Endothelial cell of umbilical vein (primary cell): ENCODE data around the gene FGF22. TPM values are rescaled to one million over a fixed set of nuclear protein-coding genes. Genes with fewer than 3 reads are reported as not detected.

ENCODE experiments used
- BruUV-seq: library from RNA; stranded (reverse); fragments of 400-500 nt; replicated peaks from 2 replicates; lab custom pipeline; 2021; lab: Mats Ljungman, UMichigan
- CTCF ChIA-PET: fragments of 300-600, 350-600 bp; sonication (Branson Sonifier 250); formaldehyde crosslinking; loops from one replicate; lab custom pipeline; 2021; ENCODE audit warnings: antibody characterized with exemption, inconsistent platforms; lab: Charles Lee
- POLR2A ChIA-PET: fragments of 300-600, 350-600 bp; sonication (Branson Sonifier 250); formaldehyde crosslinking; loops from one replicate; lab custom pipeline; 2021; ENCODE audit warnings: antibody characterized with exemption, inconsistent platforms; lab: Charles Lee
- DNase-seq: peaks from one replicate; pipeline ENCODE4 v3.0.0-alpha.2; 2011; ENCODE audit warnings: low read depth, low spot score
- FAIRE-seq: peaks from 2 replicates; lab custom pipeline; 2011; peaks lifted over from hg19 to GRCh38; lab: Jason Lieb, UNC
- H2AFZ ChIP-seq: 2 replicates; pipeline ENCODE4 v1.6.0; 2012; ENCODE audit warnings: low read depth, low read length, control low read depth, inconsistent platforms
- H3K27ac ChIP-seq: 2 replicates; pipeline ENCODE4 v1.5.1; 2011; ENCODE audit warnings: low read depth, mild to moderate bottlenecking, control low read depth, low read length, moderate library complexity; ENCODE audit not compliant: insufficient read depth
- H3K27me3 ChIP-seq, 2 experiments: 2 replicates each; pipeline versions ENCODE4 v1.6.0 to v1.6.1; 2011; ENCODE audit warnings: low read length in 2 of 2, mixed read lengths in 1 of 2; ENCODE audit not compliant: control insufficient read depth in 2 of 2, insufficient read depth in 2 of 2
- H3K36me3 ChIP-seq, 2 experiments: 2 replicates in 1 of 2; 3 replicates in 1 of 2; pipeline ENCODE4 v1.5.1; 2011; ENCODE audit warnings: low read length in 2 of 2, mild to moderate bottlenecking in 1 of 2, moderate library complexity in 1 of 2; ENCODE audit not compliant: control insufficient read depth in 2 of 2, insufficient read depth in 2 of 2; ENCODE audit errors: extremely low read depth in 1 of 2
- H3K4me1 ChIP-seq: 3 replicates; pipeline ENCODE4 v1.5.1; 2011; ENCODE audit warnings: mild to moderate bottlenecking, low read length; ENCODE audit not compliant: control insufficient read depth, insufficient read depth; ENCODE audit errors: extremely low read depth
- H3K4me2 ChIP-seq: 2 replicates; pipeline ENCODE4 v1.6.1; 2011; ENCODE audit warnings: low read length, control low read depth, mixed read lengths; ENCODE audit not compliant: insufficient read depth
- H3K4me3 ChIP-seq, 3 experiments: fragments of 200-600 bp in 1 of 3; sonication (generic), shearing (Covaris generic) in 1 of 3; replicated peaks in 1 of 3; 2 replicates each; pipeline ENCODE4 v1.5.1; 2011 to 2016; ENCODE audit warnings: control low read depth in 3 of 3, low read length in 3 of 3, mild to moderate bottlenecking in 2 of 3, inconsistent platforms in 1 of 3, low read depth in 1 of 3, moderate library complexity in 1 of 3; ENCODE audit not compliant: insufficient read depth in 1 of 3
- H3K79me2 ChIP-seq: 2 replicates; pipeline ENCODE4 v1.6.0; 2012; ENCODE audit warnings: low read length, inconsistent platforms; ENCODE audit not compliant: control insufficient read depth, insufficient read depth
- H3K9ac ChIP-seq: replicated peaks from 2 replicates; pipeline ENCODE3; 2011; ENCODE audit warnings: low read length, control low read depth; ENCODE audit not compliant: insufficient read depth; ENCODE audit errors: extremely low read depth
- H3K9me1 ChIP-seq: replicated peaks from 3 replicates; pipeline ENCODE4 v1.6.0; 2011; ENCODE audit warnings: mild to moderate bottlenecking, low read length; ENCODE audit not compliant: control insufficient read depth, insufficient read depth; ENCODE audit errors: extremely low read depth
- H3K9me3 ChIP-seq: replicated peaks from 2 replicates; pipeline ENCODE4 v1.5.1; 2012; ENCODE audit warnings: low read length, inconsistent platforms; ENCODE audit not compliant: control insufficient read depth, insufficient read depth
- H4K20me1 ChIP-seq: replicated peaks from 2 replicates; pipeline ENCODE3; 2011; ENCODE audit warnings: mild to moderate bottlenecking, low read length; ENCODE audit not compliant: control insufficient read depth, insufficient read depth; ENCODE audit errors: extremely low read depth
- CTCF ChIP-seq, 2 donors: IDR thresholded peaks; 1 replicate in 1 of 2; 2 replicates in 1 of 2; pipeline ENCODE4 v1.5.1; 2011; ENCODE audit warnings: low read length in 2 of 2, mild to moderate bottlenecking in 2 of 2, moderate library complexity in 2 of 2, control low read depth in 1 of 2, inconsistent platforms in 1 of 2, low read depth in 1 of 2; ENCODE audit not compliant: insufficient read depth in 1 of 2; ENCODE audit errors: extremely low read depth in 1 of 2
- EZH2 ChIP-seq: IDR thresholded peaks from 2 replicates; pipeline ENCODE4 v1.6.1; 2012; ENCODE audit warnings: borderline replicate concordance, low read depth, mild to moderate bottlenecking, moderate library complexity, low read length, inconsistent platforms; ENCODE audit not compliant: severe bottlenecking
- FOS ChIP-seq: IDR thresholded peaks from 2 replicates; pipeline ENCODE4 v1.6.1; 2011; ENCODE audit warnings: mild to moderate bottlenecking, low read length, moderate library complexity, borderline replicate concordance; ENCODE audit not compliant: insufficient read depth
- GATA2 ChIP-seq: IDR thresholded peaks from 2 replicates; pipeline ENCODE4 v1.7.0; 2011; ENCODE audit warnings: low read depth, mild to moderate bottlenecking, moderate library complexity, mixed read lengths, low read length; ENCODE audit not compliant: insufficient read length, insufficient read depth
- JUN ChIP-seq: IDR thresholded peaks from 2 replicates; pipeline ENCODE4 v1.6.1; 2011; ENCODE audit warnings: borderline replicate concordance, low read depth; ENCODE audit not compliant: insufficient read length, insufficient read depth
- MAX ChIP-seq: IDR thresholded peaks from 2 replicates; pipeline ENCODE4 v1.6.1; 2011; ENCODE audit not compliant: insufficient read depth, insufficient read length
- MYC ChIP-seq: IDR thresholded peaks from one replicate; pipeline ENCODE4 v1.6.1; 2011; ENCODE audit warnings: mild to moderate bottlenecking, low read depth, low read length
- POLR2A ChIP-seq: IDR thresholded peaks from 2 replicates; pipeline ENCODE4 v1.6.1; 2012; ENCODE audit warnings: low read depth, mild to moderate bottlenecking, control low read depth, low read length
- POLR2AphosphoS5 ChIP-seq: IDR thresholded peaks from 2 replicates; pipeline ENCODE4 v1.6.1; 2012; ENCODE audit warnings: low read depth, mild to moderate bottlenecking, control low read depth, low read length, moderate library complexity; ENCODE audit not compliant: insufficient read depth
- dilution Hi-C: fragments of 300-500 bp; cut with MboI; formaldehyde crosslinking; loops from one replicate; pipeline ENCODE4 v1.15.0; 2019; ENCODE audit warnings: low sequenced_read_pairs; ENCODE audit not compliant: extremely low pct_ligation_motif_present
- intact Hi-C: fragments of 100-400 bp; cut with micrococcal nuclease; formaldehyde crosslinking; loops from one replicate; pipeline ENCODE4 v1.10.0; 2022
- polyA plus RNA-seq, 4 experiments: library from polyadenylated mRNA; depleted of rRNA in 3 of 4; stranded (reverse) in 3 of 4; unstranded in 1 of 4; fragments of >200 nt; gene quantifications; 2 replicates each; pipeline versions ENCODE4 v1.2.1 to v1.2.3, GENCODE V29; 2011 to 2012; ENCODE audit warnings: missing spikeins in 1 of 4
- total RNA-seq: library from RNA; stranded (reverse); gene quantifications from 2 replicates; pipeline ENCODE4 v1.2.3, GENCODE V29; 2021

FGF22 gene
- total and polyA plus RNA-seq, 2 donors (not counting 3 experiments of a cell fraction or from before 2014, with no cell fraction given), result 0.07 TPM; not detected in 1

- Histone ChIP-seq H3K9ac (no peak overlapping the region), H3K27ac (no peak overlapping the region), H3K9me3 (no peaks in the 10 kb centered on the region), H2AFZ (no peak overlapping the region), H3K9me1 (no peaks in the 10 kb centered on the region), H3K27me3 (no peaks in the 10 kb centered on the region), H3K4me1 (peaks cover 12% of the 10 kb centered on the region), H3K4me3 (no peak overlapping the region), H4K20me1 (no peaks in the 10 kb centered on the region), H3K36me3 (peaks cover 0 to 11% of the 10 kb centered on the region in 2 experiments), H3K79me2 (peaks cover 95% of the 10 kb centered on the region), H3K4me2 (no peak overlapping the region)
- dilution Hi-C loops, result no loop called here
- DNase-seq (no peak), FAIRE-seq (no peak)
- BruUV-seq, result no TSS peak
- ChIA-PET POLR2A (no interaction called here), CTCF (no interaction called here)
- TF ChIP-seq EZH2, result no peak
- no peak for TF ChIP-seq MYC
- TF ChIP-seq POLR2AphosphoS5, result no peak
- TF ChIP-seq JUN, result no peak
- no peak for TF ChIP-seq GATA2
- no peak for TF ChIP-seq MAX
- TF ChIP-seq FOS, result no peak
- TF ChIP-seq CTCF (IDR thresholded peaks at IDR 0.05; ENCODE audit: extremely low read depth in 1 of 2, insufficient read depth in 1 of 2, low read depth in 1 of 2, low read length in 2 of 2), result no peak
- no peak for TF ChIP-seq POLR2A
- intact Hi-C loops, result no loop called here
These were observed 17.3 kb downstream of the FGF22 start for GRCh38 chr19:656751-657559.
